Measurements from ENCODE around the gene DNAH14.
"Not testable (repeated sequence)": the region's sequence is repeated elsewhere in the genome, so short reads cannot be mapped to it uniquely, and the experiment has no call there.

Gene DNAH14

GRCh38 chr1:224988042-224988441 is 58.6 kb downstream of the DNAH14 start:
- Mint-ChIP-seq H3K36me3 (ENCODE audit: insufficient read depth) (no peaks in the 10 kb centered on the region), H3K4me3 (no peak overlapping the region), H3K9me3 (peaks cover 0 to 5% of the 10 kb centered on the region in 2 donors), H3K4me1 (ENCODE audit: low read depth in 2 of 2) (no peaks in the 10 kb centered on the region), H3K27ac (no peak overlapping the region), H3K27me3 (peaks cover 9 to 15% of the 10 kb centered on the region in 2 donors)
- DNase-seq (no peak), ATAC-seq (replicated peaks) (no peak)

- H3K9me3 Mint-ChIP-seq, result peaks cover 0 to 5% of the 10 kb centered on the region in 2 donors
- H3K36me3 Mint-ChIP-seq (ENCODE audit: insufficient read depth), result no peaks in the 10 kb centered on the region
- ATAC-seq (replicated peaks) (no peak), DNase-seq (no peak)
- H3K27ac Mint-ChIP-seq, result no peak overlapping the region
- no peaks in the 10 kb centered on the region for H3K27me3 Mint-ChIP-seq
- H3K4me3 Mint-ChIP-seq, result no peak overlapping the region
- H3K4me1 Mint-ChIP-seq (ENCODE audit: low read depth in 2 of 2), result no peaks in the 10 kb centered on the region
These were observed 60.1 kb downstream of the DNAH14 start for GRCh38 chr1:224989615-224990014.

GRCh38 chr1:224991550-224991949 is 62.1 kb downstream of the DNAH14 start:
- not testable (repeated sequence) for H3K27me3 Mint-ChIP-seq; H3K9me3 Mint-ChIP-seq; ATAC-seq (replicated peaks); H3K4me1 Mint-ChIP-seq (ENCODE audit: low read depth in 2 of 2); H3K36me3 Mint-ChIP-seq (ENCODE audit: insufficient read depth); DNase-seq; H3K4me3 Mint-ChIP-seq; H3K27ac Mint-ChIP-seq

GRCh38 chr1:224995602-224996001 is 66.1 kb downstream of the DNAH14 start:
- ATAC-seq (replicated peaks), result no peak
- Mint-ChIP-seq H3K4me1 (ENCODE audit: low read depth in 2 of 2) (no peaks in the 10 kb centered on the region), H3K36me3 (ENCODE audit: insufficient read depth) (peaks cover 4% of the 10 kb centered on the region), H3K27me3 (peaks cover 6 to 8% of the 10 kb centered on the region in 2 donors), H3K4me3 (no peak overlapping the region), H3K27ac (no peak overlapping the region), H3K9me3 (peaks cover 2 to 7% of the 10 kb centered on the region in 2 donors)
- no peak for DNase-seq

- Mint-ChIP-seq H3K4me3 (no peak overlapping the region), H3K27ac (no peak overlapping the region), H3K4me1 (ENCODE audit: low read depth in 2 of 2) (no peaks in the 10 kb centered on the region), H3K27me3 (peaks cover 7 to 14% of the 10 kb centered on the region in 2 donors), H3K9me3 (peaks cover 2 to 7% of the 10 kb centered on the region in 2 donors), H3K36me3 (ENCODE audit: insufficient read depth) (peaks cover 4% of the 10 kb centered on the region)
- DNase-seq, result no peak
- no peak for ATAC-seq (replicated peaks)
These were observed 66.8 kb downstream of the DNAH14 start for GRCh38 chr1:224996266-224996665.

- no peak overlapping the region for H3K4me3 Mint-ChIP-seq
- DNase-seq (no peak), ATAC-seq (replicated peaks) (no peak)
- peaks cover 1 to 7% of the 10 kb centered on the region in 2 donors for H3K9me3 Mint-ChIP-seq
- H3K27me3 Mint-ChIP-seq, result peaks cover 7 to 14% of the 10 kb centered on the region in 2 donors
- no peak overlapping the region for H3K27ac Mint-ChIP-seq
- peaks cover 4% of the 10 kb centered on the region for H3K36me3 Mint-ChIP-seq (ENCODE audit: insufficient read depth)
- no peaks in the 10 kb centered on the region for H3K4me1 Mint-ChIP-seq (ENCODE audit: low read depth in 2 of 2)
These were observed 68.7 kb downstream of the DNAH14 start for GRCh38 chr1:224998185-224998584.

- no peak for ATAC-seq (replicated peaks)
- H3K4me1 Mint-ChIP-seq (ENCODE audit: low read depth in 2 of 2), result no peaks in the 10 kb centered on the region
These were observed 74.9 kb downstream of the DNAH14 start for GRCh38 chr1:225004396-225004795.

GRCh38 chr1:225006352-225006751 is 76.9 kb downstream of the DNAH14 start:
- not testable (repeated sequence) for ATAC-seq (replicated peaks); H3K4me1 Mint-ChIP-seq (ENCODE audit: low read depth in 2 of 2); H3K4me3 Mint-ChIP-seq; H3K9me3 Mint-ChIP-seq; H3K36me3 Mint-ChIP-seq (ENCODE audit: insufficient read depth); H3K27ac Mint-ChIP-seq; DNase-seq
- peaks cover 5 to 14% of the 10 kb centered on the region in 2 donors for H3K27me3 Mint-ChIP-seq

More at GRCh38 chr1:225004396-225004795, 74.9 kb downstream of the DNAH14 start:
- Mint-ChIP-seq H3K9me3 (peaks cover 0 to 3% of the 10 kb centered on the region in 2 donors), H3K36me3 (ENCODE audit: insufficient read depth) (no peaks in the 10 kb centered on the region), H3K27me3 (peaks cover 12 to 29% of the 10 kb centered on the region in 2 donors), H3K4me3 (no peak overlapping the region), H3K27ac (no peak overlapping the region)
- no peak for DNase-seq

GRCh38 chr1:225008050-225008449 is 78.6 kb downstream of the DNAH14 start:
- H3K4me3 Mint-ChIP-seq; H3K9me3 Mint-ChIP-seq; H3K36me3 Mint-ChIP-seq (ENCODE audit: insufficient read depth); DNase-seq; H3K27ac Mint-ChIP-seq; H3K4me1 Mint-ChIP-seq (ENCODE audit: low read depth in 2 of 2); ATAC-seq (replicated peaks): not testable (repeated sequence)
- peaks cover 5 to 23% of the 10 kb centered on the region in 2 donors for H3K27me3 Mint-ChIP-seq

GRCh38 chr1:225021037-225021436 is 91.6 kb downstream of the DNAH14 start:
- Mint-ChIP-seq H3K36me3 (ENCODE audit: insufficient read depth) (no peaks in the 10 kb centered on the region), H3K4me1 (ENCODE audit: low read depth in 2 of 2) (no peaks in the 10 kb centered on the region), H3K27ac (no peak overlapping the region), H3K9me3 (peaks cover 2 to 12% of the 10 kb centered on the region in 2 donors), H3K27me3 (peaks cover 5 to 16% of the 10 kb centered on the region in 2 donors), H3K4me3 (no peak overlapping the region)
- ATAC-seq (replicated peaks), result no peak
- no peak for DNase-seq

- no peaks in the 10 kb centered on the region for H3K36me3 Mint-ChIP-seq (ENCODE audit: insufficient read depth)
- ATAC-seq (replicated peaks) (no peak), DNase-seq (no peak)
- H3K4me1 Mint-ChIP-seq (ENCODE audit: low read depth in 2 of 2), result no peaks in the 10 kb centered on the region
- no peak overlapping the region for H3K27ac Mint-ChIP-seq
- no peak overlapping the region for H3K4me3 Mint-ChIP-seq
- no peaks in the 10 kb centered on the region for H3K27me3 Mint-ChIP-seq
- no peaks in the 10 kb centered on the region for H3K9me3 Mint-ChIP-seq
These were observed 97.2 kb downstream of the DNAH14 start for GRCh38 chr1:225026701-225027100.

GRCh38 chr1:225036441-225036840 is 107.0 kb downstream of the DNAH14 start:
- not testable (repeated sequence) for H3K36me3 Mint-ChIP-seq (ENCODE audit: insufficient read depth); H3K9me3 Mint-ChIP-seq; H3K4me3 Mint-ChIP-seq; H3K4me1 Mint-ChIP-seq (ENCODE audit: low read depth in 2 of 2); ATAC-seq (replicated peaks); H3K27ac Mint-ChIP-seq; DNase-seq
- H3K27me3 Mint-ChIP-seq, result peaks cover 15 to 18% of the 10 kb centered on the region in 2 donors

GRCh38 chr1:225042263-225042662 is 112.8 kb downstream of the DNAH14 start:
- ATAC-seq (replicated peaks), result no peak
- H3K27ac Mint-ChIP-seq, result no peak overlapping the region
- no peaks in the 10 kb centered on the region for H3K36me3 Mint-ChIP-seq (ENCODE audit: insufficient read depth)
- peaks cover 8 to 31% of the 10 kb centered on the region in 2 donors for H3K27me3 Mint-ChIP-seq
- H3K4me3 Mint-ChIP-seq, result no peak overlapping the region
- H3K4me1 Mint-ChIP-seq (ENCODE audit: low read depth in 2 of 2), result no peaks in the 10 kb centered on the region
- no peaks in the 10 kb centered on the region for H3K9me3 Mint-ChIP-seq
- no peak for DNase-seq

- Mint-ChIP-seq H3K27me3 (peaks cover 8 to 20% of the 10 kb centered on the region in 2 donors), H3K36me3 (ENCODE audit: insufficient read depth) (no peaks in the 10 kb centered on the region), H3K4me1 (ENCODE audit: low read depth in 2 of 2) (no peaks in the 10 kb centered on the region), H3K4me3 (no peak overlapping the region), H3K27ac (no peak overlapping the region), H3K9me3 (no peaks in the 10 kb centered on the region)
- DNase-seq, result no peak
- ATAC-seq (replicated peaks), result no peak
These were observed 114.8 kb downstream of the DNAH14 start for GRCh38 chr1:225044258-225044657.

- no peaks in the 10 kb centered on the region for H3K9me3 Mint-ChIP-seq
- no peak for ATAC-seq (replicated peaks)
- DNase-seq, result no peak
- H3K27me3 Mint-ChIP-seq, result peaks cover 6 to 12% of the 10 kb centered on the region in 2 donors
- H3K4me3 Mint-ChIP-seq, result no peak overlapping the region
- no peak overlapping the region for H3K27ac Mint-ChIP-seq
- no peaks in the 10 kb centered on the region for H3K36me3 Mint-ChIP-seq (ENCODE audit: insufficient read depth)
- no peaks in the 10 kb centered on the region for H3K4me1 Mint-ChIP-seq (ENCODE audit: low read depth in 2 of 2)
These were observed 120.1 kb downstream of the DNAH14 start for GRCh38 chr1:225049594-225049993.
